GM19397 (cell line): ENCODE results near the gene APEX2.
"Not testable (repeated sequence)": the region's sequence is repeated elsewhere in the genome, so short reads cannot be mapped to it uniquely, and the experiment has no call there.

Experiments used
- ATAC-seq: cut with Tn5 transposase; IDR thresholded peaks from one replicate; pipeline ENCODE4 v1.9.1; 2021; ENCODE audit warnings: mild to moderate bottlenecking, moderate library complexity; ENCODE audit not compliant: unreplicated experiment

The APEX2 gene

GRCh38 chrX:55011294-55011693 lies 11.1 kb downstream of the APEX2 start:
- no peak for ATAC-seq

DNA sequence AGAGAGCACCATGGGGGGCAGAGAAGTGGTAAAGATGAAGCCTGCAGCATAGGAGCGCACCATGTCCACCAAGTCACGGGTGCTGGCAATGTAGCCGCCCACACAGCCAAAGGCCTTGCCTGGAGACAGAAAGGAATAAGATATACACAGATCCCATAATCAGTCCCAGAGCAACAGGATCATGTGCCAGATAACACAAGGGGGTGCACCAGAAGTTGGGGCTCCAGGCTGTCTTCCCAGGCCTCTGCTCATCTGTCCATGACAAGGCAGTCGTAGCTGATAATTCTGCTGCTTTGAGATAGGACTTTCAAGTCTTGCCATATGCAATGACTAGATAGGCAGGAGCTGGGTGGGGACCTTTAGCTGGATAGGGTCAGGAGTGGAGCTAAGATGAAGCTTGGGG lies 14.7 kb downstream of the APEX2 start:
- ATAC-seq = no peak

- ATAC-seq = no peak
These were observed 26.0 kb downstream of the APEX2 start for GRCh38 chrX:55026143-55026542.

- ATAC-seq = no peak
These were observed 26.7 kb downstream of the APEX2 start for GRCh38 chrX:55026840-55027239.

DNA sequence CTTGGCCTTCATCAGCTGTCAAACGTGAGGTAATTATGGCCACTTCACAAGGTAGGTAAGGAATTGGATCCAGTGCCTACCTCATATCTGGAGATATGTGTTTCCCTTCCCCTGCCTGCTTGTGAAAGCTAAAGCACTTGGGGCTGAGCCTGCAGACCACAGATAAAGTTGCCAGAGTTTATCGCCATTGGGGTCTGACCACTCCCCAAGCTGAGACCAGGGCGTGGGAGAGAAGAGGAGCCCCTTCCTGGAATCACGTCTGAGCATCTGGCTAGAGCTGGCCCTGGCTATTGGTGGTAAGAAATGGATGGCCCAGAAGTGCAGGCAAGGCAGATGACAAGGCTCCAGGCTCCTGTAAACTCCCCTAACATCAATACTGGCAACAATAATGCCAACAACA lies 27.9 kb downstream of the APEX2 start:
- no peak for ATAC-seq

- no peak for ATAC-seq
These were observed 28.4 kb downstream of the APEX2 start for GRCh38 chrX:55028611-55029010.

GRCh38 chrX:55029291-55029690 lies 29.1 kb downstream of the APEX2 start:
- no peak for ATAC-seq

- no peak for ATAC-seq
These were observed 30.4 kb downstream of the APEX2 start, which contains the start of gene ALAS2 for GRCh38 chrX:55030271-55031205. TSS of gene ALAS2 (minus strand) at chrX:55030977. CDS start at chrX:55026000, 4,977 bp downstream.

- no peak for ATAC-seq
These were observed 33.3 kb downstream of the APEX2 start for GRCh38 chrX:55033429-55033828.

GRCh38 chrX:55039471-55039870 lies 39.3 kb downstream of the APEX2 start:
- ATAC-seq = no peak

DNA sequence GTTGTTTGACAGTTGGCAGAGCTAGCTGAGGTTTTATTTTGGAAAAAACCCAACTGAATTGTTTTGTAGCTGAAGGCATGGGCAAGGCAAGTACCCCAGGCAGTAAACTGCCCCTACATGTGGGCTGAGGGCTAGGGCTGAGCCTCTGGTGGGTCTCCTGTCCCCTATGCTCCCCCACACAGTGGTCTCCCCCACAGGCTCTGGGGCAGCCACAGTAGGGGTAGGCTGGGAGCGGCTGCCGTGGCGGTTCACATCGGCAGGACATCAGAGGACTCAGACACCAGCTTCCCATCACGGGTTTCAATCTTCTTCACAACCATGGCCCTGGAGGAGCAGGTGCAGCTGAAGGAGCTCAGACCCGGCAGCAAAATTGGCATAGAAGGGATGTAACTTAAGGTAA lies 41.4 kb downstream of the APEX2 start:
- ATAC-seq = no peak

- ATAC-seq = not testable (repeated sequence)
These were observed 50.4 kb downstream of the APEX2 start for GRCh38 chrX:55050599-55050998.

DNA sequence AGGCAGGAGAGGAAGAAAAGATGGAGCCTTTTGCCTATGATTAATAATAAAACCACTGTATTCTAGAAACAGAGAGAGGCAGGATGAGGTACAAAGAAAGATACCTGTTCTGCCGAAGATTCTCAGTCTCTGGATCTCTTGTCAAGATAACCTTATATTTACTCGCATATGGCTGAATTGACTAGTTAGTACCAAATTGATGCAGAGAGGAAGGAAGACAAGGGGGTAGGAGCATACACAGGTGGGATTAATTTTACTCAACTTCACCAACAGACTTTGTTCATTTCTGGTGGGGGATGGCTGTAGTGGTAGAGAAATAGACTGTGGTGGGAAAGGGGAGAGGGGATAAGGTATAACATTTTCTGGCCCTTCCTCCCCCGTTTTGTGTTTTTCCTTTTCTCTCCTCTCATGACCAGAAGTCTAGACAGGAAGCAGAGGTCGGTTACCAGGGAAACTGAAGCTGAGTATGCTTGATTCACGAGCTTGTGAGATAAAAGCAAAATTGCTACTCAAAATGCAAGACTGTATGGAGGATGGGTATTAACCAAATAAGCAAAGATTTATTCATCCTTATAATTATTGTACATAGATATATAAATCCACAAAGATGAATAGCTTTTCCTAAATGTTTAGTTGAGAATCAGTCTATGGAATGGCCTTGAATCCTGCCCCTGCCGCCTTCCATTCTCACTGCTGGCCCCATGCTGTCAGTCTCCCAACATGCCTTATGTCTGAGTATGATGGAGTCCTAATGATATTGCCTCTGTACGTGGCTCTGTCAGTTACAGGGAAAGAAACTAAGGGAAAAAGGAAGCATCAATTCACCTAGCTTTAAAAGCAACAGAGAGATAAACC lies 56.9 kb downstream of the APEX2 start:
- no peak for ATAC-seq

DNA sequence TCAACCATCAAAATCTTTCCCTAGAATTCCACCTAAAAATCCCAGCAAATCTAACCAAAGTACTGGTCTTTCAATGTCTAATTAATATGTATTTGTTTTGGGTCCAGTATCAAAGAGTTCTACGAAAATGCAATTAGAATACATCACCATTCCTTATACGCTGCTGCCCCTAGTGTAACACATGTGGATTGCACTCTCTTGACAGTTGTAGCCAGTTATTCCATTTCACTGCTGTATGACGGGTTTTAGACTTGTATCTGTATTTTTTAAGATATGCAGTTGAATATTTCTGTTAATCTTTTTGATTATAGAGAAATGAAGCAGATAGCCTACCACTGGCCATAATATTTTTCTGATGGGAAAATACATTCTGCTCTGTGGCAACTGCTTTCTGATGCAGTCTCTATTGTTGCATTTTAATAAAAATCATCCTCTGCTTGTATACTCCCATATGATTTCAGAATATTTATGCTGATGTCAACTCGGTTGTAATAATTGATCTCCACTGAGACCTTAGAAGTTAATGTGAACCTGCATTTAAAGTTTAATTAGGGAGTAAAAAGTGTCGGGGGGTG lies 57.6 kb downstream of the APEX2 start:
- ATAC-seq = no peak
